Measurements from ENCODE around the gene STX8.
"Not testable (repeated sequence)": the region's sequence is repeated elsewhere in the genome, so short reads cannot be mapped to it uniquely, and the experiment has no call there.

Gene STX8

GRCh38 chr17:9266031-9266680 lies 309.5 kb downstream of the STX8 start:
- no peak for DNase-seq (ENCODE audit: low read depth in 2 of 2)

- no peak for DNase-seq (ENCODE audit: low read depth in 2 of 2)
These were observed 314.3 kb downstream of the STX8 start for GRCh38 chr17:9261081-9262012.

GRCh38 chr17:9259419-9259818 lies 316.2 kb downstream of the STX8 start:
- no peak for DNase-seq (ENCODE audit: low read depth in 2 of 2)

DNA sequence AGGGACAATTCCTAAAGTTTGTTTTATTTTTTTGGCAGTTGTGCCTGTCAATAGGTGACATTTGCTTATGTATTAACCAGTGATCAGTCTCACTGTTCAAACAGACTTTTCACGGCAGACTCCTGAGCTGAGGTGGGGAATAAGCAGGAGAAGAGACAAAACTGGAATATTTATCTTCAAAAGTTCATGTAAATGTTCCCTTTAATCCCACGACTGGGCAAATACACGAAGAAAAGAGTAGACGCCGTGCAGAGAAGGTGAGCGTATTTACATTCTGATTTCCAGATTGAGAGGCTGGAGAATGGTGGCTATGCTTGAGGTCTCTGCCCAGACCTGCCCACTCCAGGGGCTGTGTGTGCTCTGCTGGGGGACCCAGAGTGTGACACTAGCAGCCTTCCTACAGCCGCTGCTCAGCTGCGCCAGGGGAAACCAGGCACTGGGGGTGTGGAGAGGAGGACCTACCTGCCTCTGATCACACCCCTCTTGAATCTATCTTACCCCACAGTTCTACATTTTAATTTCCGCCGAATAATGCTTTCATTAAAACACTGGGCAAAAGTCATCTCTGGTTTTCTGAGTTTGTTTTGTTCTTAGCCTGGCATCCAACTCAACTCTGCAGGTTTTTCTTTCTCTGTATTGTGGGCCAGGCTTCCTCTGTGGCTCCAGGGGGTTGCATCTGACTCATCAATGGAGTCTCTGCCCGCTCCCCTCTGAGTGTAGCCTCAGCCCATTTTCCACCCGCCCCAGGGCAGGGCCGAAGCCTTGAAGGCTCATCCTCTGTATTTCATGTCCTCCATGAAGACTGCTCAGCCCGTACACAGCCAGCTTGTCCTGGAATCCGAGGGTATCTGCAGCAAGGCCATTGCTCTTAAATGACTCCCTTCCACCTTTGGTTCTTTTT lies 317.3 kb downstream of the STX8 start:
- no peak for DNase-seq (ENCODE audit: low read depth in 2 of 2)

DNA sequence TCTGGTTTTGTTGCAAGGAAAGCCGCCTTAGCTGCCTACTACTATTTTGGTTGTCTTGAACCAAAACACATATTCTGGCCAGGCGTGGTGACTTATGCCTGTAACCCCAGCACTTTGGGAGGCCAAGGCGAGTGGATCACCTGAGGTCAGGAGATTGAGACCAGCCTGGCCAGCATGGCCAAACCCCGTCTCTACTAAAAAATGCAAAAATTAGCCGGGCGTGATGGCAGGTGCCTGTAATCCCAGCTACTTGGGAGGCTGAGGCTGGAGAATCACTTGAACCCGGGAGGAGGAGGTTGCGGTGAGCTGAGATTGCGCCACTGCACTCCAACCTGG lies 318.0 kb downstream of the STX8 start:
- not testable (repeated sequence) for DNase-seq (ENCODE audit: low read depth in 2 of 2)

GRCh38 chr17:9256751-9257629 lies 318.6 kb downstream of the STX8 start:
- no peak for DNase-seq (ENCODE audit: low read depth in 2 of 2)

DNA sequence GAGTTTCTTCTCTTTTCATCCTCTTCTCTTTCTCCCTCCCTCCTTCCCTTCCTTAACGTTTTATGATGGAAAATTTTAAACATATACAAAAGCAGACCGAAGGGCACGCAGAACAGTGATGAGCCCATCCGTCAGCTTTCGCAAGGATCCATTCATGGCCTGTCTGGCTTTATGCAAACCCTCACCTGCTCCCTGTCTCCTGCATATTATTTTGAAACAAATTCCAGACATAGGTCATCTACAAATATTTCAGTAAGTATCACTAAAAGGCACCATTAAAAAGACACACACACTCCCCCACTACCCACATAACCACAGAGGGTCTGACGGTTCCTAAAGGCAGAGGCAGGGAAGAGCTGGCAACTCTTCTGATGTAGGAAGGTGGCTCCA lies 319.3 kb downstream of the STX8 start:
- DNase-seq (ENCODE audit: low read depth in 2 of 2): no peak

GRCh38 chr17:9255833-9256232 lies 319.8 kb downstream of the STX8 start:
- DNase-seq (ENCODE audit: low read depth in 2 of 2): no peak

GRCh38 chr17:9254841-9255240 lies 320.8 kb downstream of the STX8 start:
- no peak for DNase-seq (ENCODE audit: low read depth in 2 of 2)

- no peak for DNase-seq (ENCODE audit: low read depth in 2 of 2)
These were observed 322.3 kb downstream of the STX8 start for GRCh38 chr17:9253308-9253707.

DNA sequence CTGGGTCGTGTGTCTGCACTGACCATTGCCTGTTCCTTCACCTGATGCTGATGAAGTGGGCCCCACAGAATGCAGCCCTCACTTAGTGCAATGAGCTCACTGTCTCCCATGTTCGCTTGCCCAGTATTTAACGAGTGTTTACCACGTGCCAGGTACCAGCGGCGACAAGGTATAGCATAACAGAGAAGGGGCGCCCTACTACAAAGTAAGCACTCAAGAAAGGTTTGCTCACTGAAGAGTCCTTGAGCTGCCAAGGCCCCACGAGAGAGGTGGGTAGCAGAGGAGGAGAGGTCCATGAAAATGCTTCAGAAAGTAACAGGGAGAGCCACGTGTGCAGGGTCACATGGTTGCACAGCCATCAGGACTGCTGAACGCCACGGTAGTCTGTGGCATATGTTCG lies 324.3 kb downstream of the STX8 start:
- no peak for DNase-seq (ENCODE audit: low read depth in 2 of 2)

DNA sequence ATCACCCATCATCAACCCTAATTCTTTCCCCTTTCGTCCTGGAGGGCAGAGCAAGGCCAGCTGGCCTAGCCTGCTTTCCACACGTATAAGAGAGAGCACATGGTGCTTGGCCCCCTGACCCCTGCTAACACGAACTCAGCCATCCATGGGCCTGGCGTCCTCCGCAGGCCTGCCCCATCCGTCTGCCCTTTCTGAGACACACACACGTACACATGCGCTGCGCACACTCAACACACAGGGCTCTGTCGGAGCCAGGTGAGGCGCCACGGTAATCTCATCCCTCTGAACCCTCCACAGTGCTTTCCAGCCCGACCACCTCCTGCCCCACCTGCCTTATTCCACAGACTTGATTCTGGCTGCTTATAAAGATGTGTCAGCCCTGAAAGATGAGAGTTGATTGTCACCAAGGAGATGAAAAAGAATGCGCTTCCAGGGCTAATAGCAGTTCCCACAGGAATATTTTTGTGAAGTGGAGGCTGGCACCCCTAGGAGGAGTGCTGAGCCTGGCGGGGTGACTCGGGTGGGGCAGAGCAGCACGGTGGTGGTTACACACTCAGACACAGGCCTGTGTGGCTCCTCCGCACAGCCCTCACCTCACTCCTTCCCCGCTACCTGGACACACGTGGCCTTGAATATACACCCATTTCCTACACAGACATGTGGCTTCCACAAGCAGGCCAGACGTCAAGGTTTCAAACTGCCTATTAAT lies 326.2 kb downstream of the STX8 start:
- DNase-seq (ENCODE audit: low read depth in 2 of 2): no peak

GRCh38 chr17:9247401-9247938 lies 328.1 kb downstream of the STX8 start:
- DNase-seq (ENCODE audit: low read depth in 2 of 2): no peak

DNA sequence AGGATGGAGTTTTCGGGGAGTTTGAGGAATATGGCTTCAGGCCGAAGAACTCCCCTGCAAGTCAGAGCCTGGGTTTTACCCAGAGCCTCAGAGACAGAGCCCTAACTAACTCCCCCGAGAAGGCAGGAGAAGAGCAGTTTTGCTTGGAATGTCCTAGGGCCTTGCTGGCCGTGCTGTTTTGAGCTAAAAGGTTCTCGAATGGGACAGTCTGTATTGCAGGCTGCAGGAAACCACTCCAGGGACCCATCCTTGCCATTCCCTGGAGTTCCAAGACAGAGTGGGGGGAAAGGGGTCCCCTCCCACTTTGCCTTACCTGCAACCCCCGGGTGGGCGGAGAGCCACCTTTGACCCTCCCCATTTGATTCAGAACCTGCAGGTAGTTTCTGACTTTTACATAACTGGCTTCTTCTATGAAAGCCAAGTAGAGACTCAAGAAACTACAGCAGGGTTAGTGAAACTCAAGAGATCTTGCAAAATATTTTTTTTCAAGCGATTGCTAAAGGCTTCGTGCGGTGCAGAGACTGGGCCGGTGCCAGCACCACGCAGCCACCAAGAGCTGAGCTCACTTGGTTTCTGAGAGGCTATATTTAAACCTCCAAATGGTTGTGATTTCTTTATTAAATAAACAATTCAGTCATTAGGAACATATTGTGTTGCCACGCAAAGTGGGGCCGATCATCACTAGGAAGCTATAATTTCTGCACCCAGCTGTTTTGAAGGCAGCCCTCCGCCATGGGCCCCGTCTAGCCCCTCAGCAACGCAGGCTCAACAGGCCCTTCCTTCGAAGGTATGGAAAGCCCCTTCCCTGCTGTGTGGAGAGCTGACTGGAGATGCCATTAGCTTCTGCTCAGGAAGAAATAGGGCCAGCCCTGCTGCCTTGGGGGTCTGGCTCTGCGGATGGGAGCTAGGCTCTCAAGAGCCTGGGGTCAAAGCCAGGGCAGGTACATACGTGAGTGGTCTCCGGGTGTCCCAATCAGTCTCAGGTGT lies 331.3 kb downstream of the STX8 start:
- DNase-seq (ENCODE audit: low read depth in 2 of 2): no peak

DNA sequence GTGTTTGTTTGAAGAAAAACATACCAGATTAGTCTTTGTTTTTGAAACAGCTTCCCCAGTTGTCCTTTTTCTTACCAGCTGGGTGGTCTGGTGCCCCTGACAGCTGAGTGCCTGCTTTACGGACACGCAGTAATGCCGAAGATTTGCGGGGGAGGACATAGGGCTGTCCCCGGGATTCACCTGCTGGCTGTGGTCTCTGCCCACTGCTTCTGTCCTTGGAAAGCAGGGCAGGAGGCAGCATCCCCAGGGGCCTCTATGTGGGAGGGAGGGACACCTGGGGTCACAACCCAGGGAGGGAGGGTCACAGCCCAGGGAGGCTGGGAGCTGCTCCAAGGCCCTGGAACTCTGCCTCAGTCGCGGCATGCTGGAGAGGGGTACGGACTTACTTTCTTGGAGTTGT lies 332.6 kb downstream of the STX8 start:
- no peak for DNase-seq (ENCODE audit: low read depth in 2 of 2)

DNA sequence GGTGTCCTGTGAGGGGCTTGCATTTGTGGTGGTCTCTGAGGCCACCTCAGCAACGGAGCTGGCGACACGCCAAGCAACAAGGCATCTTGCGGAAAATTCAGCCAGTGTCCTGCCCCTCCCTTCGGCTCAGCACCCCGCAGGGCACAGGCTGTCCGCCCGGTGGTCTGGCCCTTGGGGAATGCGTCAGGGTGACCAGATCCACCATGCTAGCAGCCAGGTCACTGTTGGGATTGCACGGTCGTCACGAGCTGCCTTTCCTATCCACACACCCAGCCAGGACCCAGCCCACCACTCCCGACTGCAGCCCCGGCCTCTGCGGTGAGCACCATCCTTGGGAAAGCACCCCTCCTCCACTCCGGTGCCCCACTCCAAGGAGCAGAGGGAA lies 333.1 kb downstream of the STX8 start:
- no peak for DNase-seq (ENCODE audit: low read depth in 2 of 2)

DNA sequence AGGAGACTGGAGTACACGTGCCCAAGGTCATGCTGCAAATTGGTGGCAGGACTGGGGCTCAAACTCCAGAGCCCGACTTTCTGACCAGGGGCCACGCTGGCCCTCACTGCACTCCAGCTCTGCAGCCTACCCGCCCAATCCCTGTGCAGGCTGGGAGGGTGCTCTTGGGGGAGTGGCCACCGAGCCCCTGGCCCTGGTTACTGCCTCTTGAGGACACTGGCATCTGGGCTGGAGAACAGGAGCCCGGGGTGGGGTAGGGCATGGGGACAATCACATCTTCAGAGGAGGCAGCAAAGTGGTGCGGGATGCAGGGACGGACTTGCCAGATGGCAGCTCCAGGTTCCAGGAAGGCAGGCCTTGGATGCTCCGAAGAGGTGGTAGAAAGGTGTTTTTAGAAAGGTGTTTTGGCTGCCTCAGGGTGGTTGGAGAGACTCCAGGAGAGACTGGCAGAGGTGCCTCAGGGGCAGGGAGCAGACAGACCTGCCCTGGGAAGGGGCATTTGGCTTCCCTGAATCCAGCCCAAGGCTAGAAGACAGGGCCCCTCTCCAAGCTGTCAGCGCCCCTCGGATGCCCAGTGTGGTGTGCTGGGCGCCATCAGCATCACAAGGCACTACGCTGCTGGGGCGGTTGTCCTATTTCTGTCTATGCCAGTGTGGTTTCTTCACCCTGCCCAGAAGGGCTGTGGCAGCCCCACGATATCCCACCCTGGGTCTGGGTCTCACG lies 333.7 kb downstream of the STX8 start:
- DNase-seq (ENCODE audit: low read depth in 2 of 2): no peak

GRCh38 chr17:9241371-9241712 lies 334.3 kb downstream of the STX8 start:
- DNase-seq (ENCODE audit: low read depth in 2 of 2): no peak

Measured in activated CD8-positive, alpha-beta memory T cell treated with anti-CD3 and anti-CD28 coated beads for 4 hours (primary cell).